HCT116 (cell line): ENCODE data around the gene RPTOR. TPM values are rescaled to one million over a fixed set of nuclear protein-coding genes. Genes with fewer than 3 reads are reported as not detected.

ENCODE experiments used
- ATAC-seq: fragments of 200-7000 bp; cut with Tn5 transposase; 2 replicates; pipeline ENCODE4 v1.9.1; 2020; ENCODE audit warnings: mild to moderate bottlenecking, moderate library complexity
- BruUV-seq: library from RNA; stranded (reverse); fragments of 400-500 nt; replicated peaks from 2 replicates; lab custom pipeline; 2021; lab: Mats Ljungman, UMichigan
- CTCF ChIA-PET: fragments of 300-600 bp; sonication (Branson Sonifier 250); formaldehyde crosslinking; loops from one replicate; lab custom pipeline; 2021; ENCODE audit warnings: antibody characterized with exemption; lab: Charles Lee
- POLR2A ChIA-PET: fragments of 300-600, 350-600 bp; sonication (Branson Sonifier 250); formaldehyde crosslinking; loops from one replicate; lab custom pipeline; 2021; ENCODE audit warnings: antibody characterized with exemption; lab: Charles Lee
- RAD21 ChIA-PET, 2 experiments: fragments of 300-600 bp; sonication (Branson Sonifier 250); formaldehyde crosslinking; loops; one replicate each; lab custom pipeline; 2023; ENCODE audit warnings: low total read pairs in 2 of 2; ENCODE audit not compliant: uncharacterized antibody in 2 of 2, unreplicated experiment in 2 of 2, low non-redundant PET in 1 of 2; lab: Charles Lee
- DNase-seq: peaks from one replicate; pipeline ENCODE4 v3.0.0-alpha.2; 2010; ENCODE audit warnings: low read depth, low spot score
- H2AFZ ChIP-seq: fragments of 200-600 bp; shearing (Covaris generic), sonication (generic); 2 replicates; pipeline ENCODE4 v1.6.1; 2017; ENCODE audit warnings: low read depth, mixed run types, mixed read lengths, antibody characterized with exemption, low read length; ENCODE audit not compliant: poor library complexity, severe bottlenecking
- H3K27ac ChIP-seq: 2 replicates; pipeline ENCODE4 v1.5.1; 2012; ENCODE audit warnings: low read depth, low read length
- H3K27me3 ChIP-seq: fragments of 200-600 bp; sonication (generic); 2 replicates; pipeline ENCODE4 v1.6.1; 2016; ENCODE audit warnings: mixed run types, low read length, mixed read lengths; ENCODE audit not compliant: insufficient read depth
- H3K36me3 ChIP-seq, 2 experiments: fragments of 200-500 bp in 1 of 2; fragments of 200-600 bp in 1 of 2; sonication (Bioruptor generic) in 1 of 2; sonication (generic) in 1 of 2; 2 replicates each; pipeline versions ENCODE4 v1.5.1 to v1.6.1; 2014 to 2016; ENCODE audit warnings: low read length in 2 of 2, inconsistent platforms in 1 of 2, mixed read lengths in 1 of 2, mixed run types in 1 of 2; ENCODE audit not compliant: insufficient read depth in 2 of 2, control insufficient read depth in 1 of 2
- H3K4me1 ChIP-seq, 2 experiments: fragments of 200-600 bp in 1 of 2; sonication (generic) in 1 of 2; 2 replicates each; pipeline versions ENCODE4 v1.5.1 to v1.6.1; 2012 to 2017; ENCODE audit warnings: low read length in 2 of 2, inconsistent platforms in 1 of 2, mild to moderate bottlenecking in 1 of 2, mixed read lengths in 1 of 2, mixed run types in 1 of 2, moderate library complexity in 1 of 2; ENCODE audit not compliant: insufficient read depth in 2 of 2, control insufficient read depth in 1 of 2
- H3K4me2 ChIP-seq: fragments of 200-600 bp; sonication (generic); 2 replicates; pipeline ENCODE4 v1.6.1; 2017; ENCODE audit warnings: mixed run types, low read length, mixed read lengths
- H3K4me3 ChIP-seq, 2 experiments: fragments of 200-600 bp in 1 of 2; sonication (generic) in 1 of 2; replicated peaks in 1 of 2; 2 replicates each; pipeline ENCODE4 v1.5.1; 2011 to 2016; ENCODE audit warnings: low read length in 2 of 2, control low read depth in 1 of 2, low read depth in 1 of 2, mild to moderate bottlenecking in 1 of 2, mixed read lengths in 1 of 2, mixed run types in 1 of 2
- H3K79me2 ChIP-seq: fragments of 200-600 bp; sonication (generic); 2 replicates; pipeline ENCODE4 v1.6.1; 2017; ENCODE audit warnings: mild to moderate bottlenecking, mixed run types, low read length, moderate library complexity, mixed read lengths; ENCODE audit not compliant: insufficient read depth
- H3K9ac ChIP-seq: fragments of 200-600 bp; sonication (generic); 2 replicates; pipeline ENCODE4 v1.6.1; 2016; ENCODE audit warnings: low read length, mixed read lengths
- H3K9me2 ChIP-seq: fragments of 200-600 bp; sonication (generic), shearing (Covaris generic); 2 replicates; pipeline ENCODE4 v1.6.1; 2017; ENCODE audit warnings: mixed run types, mild to moderate bottlenecking, moderate library complexity; ENCODE audit not compliant: insufficient read depth
- H3K9me3 ChIP-seq, 2 experiments: fragments of 200-500 bp in 1 of 2; fragments of 200-600 bp in 1 of 2; sonication (Bioruptor generic) in 1 of 2; sonication (generic) in 1 of 2; 2 replicates each; pipeline ENCODE4 v1.6.1; 2014 to 2017; ENCODE audit warnings: low read length in 2 of 2, mixed read lengths in 2 of 2, inconsistent platforms in 1 of 2, low read depth in 1 of 2, mild to moderate bottlenecking in 1 of 2, mixed run types in 1 of 2, moderate library complexity in 1 of 2; ENCODE audit not compliant: control insufficient read depth in 1 of 2, insufficient read depth in 1 of 2
- H4K20me1 ChIP-seq: fragments of 200-600 bp; sonication (generic), shearing (Covaris generic); 2 replicates; pipeline ENCODE4 v1.6.1; 2017; ENCODE audit warnings: mixed run types, mild to moderate bottlenecking, moderate library complexity; ENCODE audit not compliant: insufficient read depth
- ATF3 ChIP-seq: IDR thresholded peaks from 2 replicates; pipeline ENCODE4 v1.6.1; 2012
- CTCF ChIP-seq, 3 experiments: fragments of 200-600 bp in 1 of 3; sonication (generic) in 1 of 3; IDR thresholded peaks in 2 of 3; conservative IDR thresholded peaks in 1 of 3; 2 replicates each; pipeline ENCODE4 v1.5.1; 2012 to 2017; ENCODE audit warnings: low read depth in 2 of 3, low read length in 2 of 3, antibody characterized with exemption in 1 of 3, borderline replicate concordance in 1 of 3, control low read depth in 1 of 3, mild to moderate bottlenecking in 1 of 3, mixed read lengths in 1 of 3, mixed run types in 1 of 3, moderate library complexity in 1 of 3; ENCODE audit not compliant: insufficient read depth in 1 of 3
- EGR1 ChIP-seq: IDR thresholded peaks from 2 replicates; pipeline ENCODE4 v1.6.1; 2012; ENCODE audit warnings: low read depth
- FOSL1 ChIP-seq: IDR thresholded peaks from 2 replicates; pipeline ENCODE4 v1.6.1; 2012; ENCODE audit warnings: low read depth
- JUND ChIP-seq: IDR thresholded peaks from 2 replicates; pipeline ENCODE4 v1.6.1; 2012
- MAX ChIP-seq: IDR thresholded peaks from 2 replicates; pipeline ENCODE4 v1.6.1; 2012
- RAD21 ChIP-seq: IDR thresholded peaks from 2 replicates; pipeline ENCODE4 v1.6.1; 2012; ENCODE audit warnings: low read depth, mild to moderate bottlenecking
- REST ChIP-seq: IDR thresholded peaks from 2 replicates; pipeline ENCODE4 v1.6.1; 2012; ENCODE audit warnings: low read depth
- SIN3A ChIP-seq: IDR thresholded peaks from 2 replicates; pipeline ENCODE4 v1.6.1; 2012; ENCODE audit warnings: low read depth
- SP1 ChIP-seq: IDR thresholded peaks from 2 replicates; pipeline ENCODE4 v1.6.1; 2012; ENCODE audit warnings: low read depth
- TCF7L2 ChIP-seq: IDR thresholded peaks from 2 replicates; pipeline ENCODE4 v1.7.0; 2011; ENCODE audit warnings: borderline replicate concordance, inconsistent platforms; ENCODE audit not compliant: insufficient read depth, insufficient read length; ENCODE audit errors: extremely low read depth
- intact Hi-C: fragments of 100-400 bp; cut with micrococcal nuclease; formaldehyde crosslinking; loops from 2 replicates; pipeline ENCODE4 v1.10.0; 2022
- total RNA-seq: library from RNA; stranded (reverse); gene quantifications from one replicate; pipeline ENCODE4 v1.2.1, GENCODE V29; 2021; ENCODE audit not compliant: unreplicated experiment

Gene RPTOR
- total RNA-seq, 1 experiment from 2014 or later: 69.5 TPM

- TF ChIP-seq MAX (no peak), ATF3 (no peak)
- no peaks in the 10 kb centered on the region for H4K20me1 ChIP-seq
- no peak for DNase-seq
- H3K27me3 ChIP-seq: no peaks in the 10 kb centered on the region
- H3K4me2 ChIP-seq: no peak overlapping the region
- H3K9ac ChIP-seq: no peak overlapping the region
- intact Hi-C loops: no loop called here
- ATAC-seq: no peak
- no peak overlapping the region for H3K27ac ChIP-seq
- no peaks in the 10 kb centered on the region for H3K9me3 ChIP-seq
- RAD21 ChIA-PET: no interaction called here
- no peaks in the 10 kb centered on the region for H3K4me1 ChIP-seq
- no peak overlapping the region for H2AFZ ChIP-seq
- no TSS peak for BruUV-seq
- POLR2A ChIA-PET: no interaction called here
- no peaks in the 10 kb centered on the region for H3K9me2 ChIP-seq
- H3K4me3 ChIP-seq: no peak overlapping the region
- H3K79me2 ChIP-seq: no peaks in the 10 kb centered on the region
- peaks cover 8% of the 10 kb centered on the region in 2 experiments; a peak in 2 of 4 replicates for H3K36me3 ChIP-seq
- CTCF ChIA-PET: no interaction called here
These were observed 381.2 kb downstream of the RPTOR start for GRCh38 chr17:80925688-80926335.

- Histone ChIP-seq H3K27me3 (no peaks in the 10 kb centered on the region), H4K20me1 (no peaks in the 10 kb centered on the region), H3K27ac (no peak overlapping the region), H3K4me2 (no peak overlapping the region), H3K79me2 (no peaks in the 10 kb centered on the region), H3K4me3 (no peak overlapping the region), H3K36me3 (peaks cover 8% of the 10 kb centered on the region in 2 experiments; a peak in 2 of 4 replicates), H3K9me3 (no peaks in the 10 kb centered on the region), H3K4me1 (peaks cover 0 to 6% of the 10 kb centered on the region in 2 experiments; a peak in 2 of 4 replicates), H2AFZ (no peak overlapping the region), H3K9ac (no peak overlapping the region), H3K9me2 (no peaks in the 10 kb centered on the region)
- no TSS peak for BruUV-seq
- DNase-seq (no peak), ATAC-seq (no peak)
- CTCF ChIA-PET: no interaction called here
- RAD21 ChIA-PET: no interaction called here
- intact Hi-C loops: no loop called here
- POLR2A ChIA-PET: no interaction called here
- TF ChIP-seq RAD21 (no peak), MAX (no peak), FOSL1 (no peak), EGR1 (no peak), TCF7L2 (no peak), SP1 (no peak), ATF3 (no peak), JUND (no peak), SIN3A (no peak), REST (no peak), CTCF (IDR thresholded peaks at IDR 0.05 in 2 of 3, conservative IDR thresholded peaks at IDR 0.05 in 1 of 3; ENCODE audit: borderline replicate concordance in 1 of 3, insufficient read depth in 1 of 3, low read depth in 2 of 3, low read length in 2 of 3) (no peak; a peak in 1 of 6 replicates)
These were observed 382.1 kb downstream of the RPTOR start for GRCh38 chr17:80926591-80927250.
